ENCODE measurements around the gene NSMCE1.

NSMCE1 gene

GRCh38 chr16:27236635-27237218, 31.8 kb downstream of the NSMCE1 start:
- Histone ChIP-seq H3K4me3 (ENCODE audit: low read length) (no peak overlapping the region), H3K9ac (ENCODE audit: low read length) (no peak overlapping the region), H3K9me3 (ENCODE audit: control insufficient read depth, low read length) (no peaks in the 10 kb centered on the region), H3K36me3 (ENCODE audit: control insufficient read depth, insufficient read depth, low read length) (no peaks in the 10 kb centered on the region), H3K4me1 (ENCODE audit: control insufficient read depth, insufficient read depth, low read length) (peaks cover 42% of the 10 kb centered on the region), H3K27me3 (ENCODE audit: control insufficient read depth, insufficient read depth, low read length) (no peaks in the 10 kb centered on the region)

DNA sequence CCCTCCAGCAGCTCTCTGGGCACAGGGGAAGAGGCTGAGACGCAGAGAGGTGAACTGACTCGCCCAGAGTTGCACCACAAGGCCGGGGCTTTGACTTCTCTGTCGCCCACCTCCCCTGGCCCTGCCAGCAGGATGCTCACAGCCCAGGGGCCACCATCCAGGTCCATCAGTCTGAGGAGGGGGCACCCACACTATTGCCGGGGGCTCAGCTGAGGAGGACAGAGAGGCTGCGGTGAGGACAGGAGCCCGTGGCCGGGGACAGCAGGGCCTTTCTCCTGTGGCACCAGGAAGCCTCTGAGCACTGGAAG, 32.7 kb downstream of the NSMCE1 start:
- Histone ChIP-seq H3K27me3 (ENCODE audit: control insufficient read depth, insufficient read depth, low read length) (no peaks in the 10 kb centered on the region), H3K9me3 (ENCODE audit: control insufficient read depth, low read length) (no peaks in the 10 kb centered on the region), H3K4me3 (ENCODE audit: low read length) (no peak overlapping the region), H3K36me3 (ENCODE audit: control insufficient read depth, insufficient read depth, low read length) (no peaks in the 10 kb centered on the region), H3K9ac (ENCODE audit: low read length) (no peak overlapping the region), H3K4me1 (ENCODE audit: control insufficient read depth, insufficient read depth, low read length) (peaks cover 49% of the 10 kb centered on the region)

GRCh38 chr16:27235055-27235937, 33.3 kb downstream of the NSMCE1 start:
- Histone ChIP-seq H3K9ac (ENCODE audit: low read length) (no peak overlapping the region), H3K4me3 (ENCODE audit: low read length) (no peak overlapping the region), H3K4me1 (ENCODE audit: control insufficient read depth, insufficient read depth, low read length) (peaks cover 55% of the 10 kb centered on the region), H3K9me3 (ENCODE audit: control insufficient read depth, low read length) (no peaks in the 10 kb centered on the region), H3K27me3 (ENCODE audit: control insufficient read depth, insufficient read depth, low read length) (no peaks in the 10 kb centered on the region), H3K36me3 (ENCODE audit: control insufficient read depth, insufficient read depth, low read length) (no peaks in the 10 kb centered on the region)

DNA sequence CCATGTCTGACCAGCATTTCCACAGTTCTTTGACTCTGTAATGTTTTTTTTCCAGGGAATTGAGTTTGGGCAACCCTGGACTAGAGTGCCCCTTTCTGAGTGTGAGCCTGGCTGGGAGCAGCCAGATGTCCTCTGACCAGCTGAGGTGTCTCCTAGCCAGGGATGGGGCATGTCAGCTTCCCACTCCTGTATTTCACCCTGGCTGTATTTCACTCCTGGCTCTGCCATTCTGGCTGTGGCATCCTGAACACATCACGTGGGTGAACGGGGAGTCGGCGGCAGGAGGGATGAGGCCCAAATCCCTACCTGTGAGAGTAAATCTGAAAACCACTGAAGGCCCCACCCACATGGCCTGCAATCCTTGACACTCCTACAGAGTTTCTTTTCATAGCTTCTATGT, 34.0 kb downstream of the NSMCE1 start:
- Histone ChIP-seq H3K9ac (ENCODE audit: low read length) (peak overlapping the region; percentile 9), H3K4me1 (ENCODE audit: control insufficient read depth, insufficient read depth, low read length) (peaks cover 60% of the 10 kb centered on the region), H3K4me3 (ENCODE audit: low read length) (no peak overlapping the region)

GRCh38 chr16:27234171-27234570, 34.4 kb downstream of the NSMCE1 start:
- Histone ChIP-seq H3K9ac (ENCODE audit: low read length) (no peak overlapping the region), H3K36me3 (ENCODE audit: control insufficient read depth, insufficient read depth, low read length) (no peaks in the 10 kb centered on the region), H3K4me3 (ENCODE audit: low read length) (no peak overlapping the region), H3K9me3 (ENCODE audit: control insufficient read depth, low read length) (no peaks in the 10 kb centered on the region), H3K4me1 (ENCODE audit: control insufficient read depth, insufficient read depth, low read length) (peaks cover 60% of the 10 kb centered on the region), H3K27me3 (ENCODE audit: control insufficient read depth, insufficient read depth, low read length) (no peaks in the 10 kb centered on the region)

More for the DNA sequence above, 34.0 kb downstream of the NSMCE1 start:
- no peaks in the 10 kb centered on the region for H3K27me3 ChIP-seq (ENCODE audit: control insufficient read depth, insufficient read depth, low read length)
- no peaks in the 10 kb centered on the region for H3K36me3 ChIP-seq (ENCODE audit: control insufficient read depth, insufficient read depth, low read length)
- no peaks in the 10 kb centered on the region for H3K9me3 ChIP-seq (ENCODE audit: control insufficient read depth, low read length)

- Histone ChIP-seq H3K4me3 (ENCODE audit: low read length) (no peak overlapping the region), H3K27me3 (ENCODE audit: control insufficient read depth, insufficient read depth, low read length) (no peaks in the 10 kb centered on the region), H3K36me3 (ENCODE audit: control insufficient read depth, insufficient read depth, low read length) (no peaks in the 10 kb centered on the region), H3K9ac (ENCODE audit: low read length) (no peak overlapping the region), H3K4me1 (ENCODE audit: control insufficient read depth, insufficient read depth, low read length) (peaks cover 60% of the 10 kb centered on the region), H3K9me3 (ENCODE audit: control insufficient read depth, low read length) (no peaks in the 10 kb centered on the region)
Observed at GRCh38 chr16:27233731-27234130, 34.8 kb downstream of the NSMCE1 start.

GRCh38 chr16:27232901-27233625, 35.5 kb downstream of the NSMCE1 start:
- Histone ChIP-seq H3K4me1 (ENCODE audit: control insufficient read depth, insufficient read depth, low read length) (peaks cover 55% of the 10 kb centered on the region), H3K9me3 (ENCODE audit: control insufficient read depth, low read length) (no peaks in the 10 kb centered on the region), H3K27me3 (ENCODE audit: control insufficient read depth, insufficient read depth, low read length) (no peaks in the 10 kb centered on the region), H3K9ac (ENCODE audit: low read length) (no peak overlapping the region), H3K4me3 (ENCODE audit: low read length) (no peak overlapping the region), H3K36me3 (ENCODE audit: control insufficient read depth, insufficient read depth, low read length) (no peaks in the 10 kb centered on the region)

DNA sequence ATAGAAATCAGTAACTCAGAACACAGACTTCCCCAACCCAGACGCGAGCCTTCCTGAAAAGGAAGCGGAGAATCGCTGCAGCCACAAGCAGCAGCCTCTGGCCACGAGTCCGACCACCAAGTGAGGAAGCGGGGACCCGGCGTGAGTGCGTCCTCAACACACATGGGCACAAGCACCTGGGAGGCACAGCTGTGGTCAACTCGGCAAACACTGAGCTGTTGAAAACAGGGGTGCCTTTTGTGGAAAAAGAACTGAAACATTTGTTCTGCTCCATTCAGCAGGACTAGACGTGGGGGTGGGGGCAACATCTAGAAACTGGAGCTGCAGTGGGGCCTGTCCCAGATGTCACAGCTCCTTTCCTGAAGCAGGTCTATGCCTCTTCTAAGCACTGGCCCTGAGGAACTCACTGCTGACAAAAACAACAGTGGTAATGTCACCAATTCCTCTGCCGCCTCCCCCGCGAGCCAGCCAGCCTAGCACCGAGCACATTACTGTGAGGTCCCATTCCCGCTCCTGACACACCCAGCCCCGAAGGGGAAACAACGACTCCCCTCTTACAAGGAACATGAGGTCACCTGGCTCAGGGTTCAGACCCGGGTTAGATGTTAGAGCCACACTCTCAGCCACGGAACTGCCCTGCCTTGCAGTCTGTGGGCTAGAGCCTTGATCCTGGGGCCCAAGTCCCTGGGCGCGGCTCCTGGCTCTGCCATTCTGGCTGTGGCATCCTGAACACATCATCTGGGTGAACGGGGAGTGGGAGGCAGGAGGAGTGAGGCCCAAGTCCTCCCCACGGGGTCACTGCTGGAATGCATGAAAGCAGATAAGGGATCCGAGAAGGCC, 36.3 kb downstream of the NSMCE1 start:
- Histone ChIP-seq H3K9ac (ENCODE audit: low read length) (no peak overlapping the region), H3K36me3 (ENCODE audit: control insufficient read depth, insufficient read depth, low read length) (no peaks in the 10 kb centered on the region), H3K27me3 (ENCODE audit: control insufficient read depth, insufficient read depth, low read length) (no peaks in the 10 kb centered on the region), H3K4me3 (ENCODE audit: low read length) (no peak overlapping the region), H3K4me1 (ENCODE audit: control insufficient read depth, insufficient read depth, low read length) (peaks cover 51% of the 10 kb centered on the region), H3K9me3 (ENCODE audit: control insufficient read depth, low read length) (no peaks in the 10 kb centered on the region)

DNA sequence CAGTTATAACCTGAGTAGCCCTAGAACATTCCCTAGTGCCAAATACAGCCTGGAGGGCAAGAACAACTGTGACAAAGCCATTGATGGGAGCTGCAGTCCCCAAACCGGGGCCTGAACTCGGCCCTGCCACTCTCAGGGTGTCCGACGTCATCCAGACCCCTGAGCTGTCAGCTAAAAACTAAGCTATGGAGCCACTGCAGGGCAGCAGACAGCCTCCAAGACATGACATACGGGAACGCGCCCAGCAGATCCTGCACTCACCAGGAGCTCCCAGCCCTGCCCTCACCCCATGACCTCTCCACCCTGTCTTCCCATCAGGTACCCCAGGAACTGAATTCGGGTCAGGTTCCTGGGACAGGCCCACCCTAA, 36.9 kb downstream of the NSMCE1 start:
- H3K4me1 ChIP-seq (ENCODE audit: control insufficient read depth, insufficient read depth, low read length) = peaks cover 54% of the 10 kb centered on the region
- H3K27me3 ChIP-seq (ENCODE audit: control insufficient read depth, insufficient read depth, low read length) = no peaks in the 10 kb centered on the region
- H3K9me3 ChIP-seq (ENCODE audit: control insufficient read depth, low read length) = no peaks in the 10 kb centered on the region
- H3K4me3 ChIP-seq (ENCODE audit: low read length) = no peak overlapping the region
- H3K9ac ChIP-seq (ENCODE audit: low read length) = no peak overlapping the region
- H3K36me3 ChIP-seq (ENCODE audit: control insufficient read depth, insufficient read depth, low read length) = no peaks in the 10 kb centered on the region

GRCh38 chr16:27230562-27231001, 38.0 kb downstream of the NSMCE1 start:
- no peak overlapping the region for H3K4me3 ChIP-seq (ENCODE audit: low read length)
- H3K36me3 ChIP-seq (ENCODE audit: control insufficient read depth, insufficient read depth, low read length) = no peaks in the 10 kb centered on the region
- no peaks in the 10 kb centered on the region for H3K27me3 ChIP-seq (ENCODE audit: control insufficient read depth, insufficient read depth, low read length)
- no peak overlapping the region for H3K9ac ChIP-seq (ENCODE audit: low read length)
- H3K9me3 ChIP-seq (ENCODE audit: control insufficient read depth, low read length) = no peaks in the 10 kb centered on the region
- H3K4me1 ChIP-seq (ENCODE audit: control insufficient read depth, insufficient read depth, low read length) = peaks cover 55% of the 10 kb centered on the region

DNA sequence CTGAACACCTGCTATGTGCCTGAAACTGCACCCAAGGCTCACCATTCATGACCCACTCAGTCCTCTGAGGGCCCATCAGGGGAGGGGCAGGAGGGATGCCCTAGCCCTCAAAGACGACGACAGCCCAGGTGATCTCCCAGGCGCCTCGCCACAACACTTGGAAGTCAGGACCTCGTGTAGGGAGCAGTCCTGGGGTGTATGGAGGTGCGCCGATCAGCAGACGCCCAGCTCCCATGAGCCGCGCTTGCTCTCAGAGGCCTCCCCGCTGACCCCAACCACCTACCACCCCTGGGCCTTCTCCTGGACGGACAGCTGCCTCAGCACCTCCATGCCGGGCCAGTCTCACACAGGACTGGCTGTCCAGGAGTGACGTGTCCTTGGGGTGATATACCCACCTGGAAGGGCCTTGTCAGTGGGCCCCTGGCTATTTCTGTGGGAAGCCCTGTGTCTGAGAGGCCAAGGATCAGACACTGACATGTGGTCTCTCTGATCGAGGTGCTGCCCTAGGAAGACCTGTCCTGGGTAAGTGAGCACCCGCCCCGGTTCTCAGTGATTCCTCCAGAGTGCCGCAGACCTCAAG, 38.6 kb downstream of the NSMCE1 start:
- Histone ChIP-seq H3K9me3 (ENCODE audit: control insufficient read depth, low read length) (no peaks in the 10 kb centered on the region), H3K9ac (ENCODE audit: low read length) (no peak overlapping the region), H3K4me1 (ENCODE audit: control insufficient read depth, insufficient read depth, low read length) (peaks cover 55% of the 10 kb centered on the region), H3K27me3 (ENCODE audit: control insufficient read depth, insufficient read depth, low read length) (no peaks in the 10 kb centered on the region), H3K4me3 (ENCODE audit: low read length) (no peak overlapping the region), H3K36me3 (ENCODE audit: control insufficient read depth, insufficient read depth, low read length) (no peaks in the 10 kb centered on the region)

Data from mucosa of stomach (tissue), 1 donor.